Peyer's patch (tissue), 4 donors: ENCODE measurements around the gene NPAS4.
"Not testable (repeated sequence)": the region's sequence is repeated elsewhere in the genome, so short reads cannot be mapped to it uniquely, and the experiment has no call there.

ENCODE experiments used
- CTCF ChIP-seq, 6 experiments: fragments of 450-650 bp in 4 of 6; fragments of 200-600 bp in 2 of 6; sonication (generic) in 1 of 6; IDR thresholded peaks; one replicate each; pipeline ENCODE4 v1.5.1; 2017 to 2019; ENCODE audit warnings: antibody characterized with exemption in 6 of 6, mild to moderate bottlenecking in 3 of 6, moderate library complexity in 1 of 6
- POLR2A ChIP-seq, 2 donors: fragments of 450-650 bp; IDR thresholded peaks; one replicate each; pipeline ENCODE4 v1.5.1; 2017; ENCODE audit warnings: antibody characterized with exemption in 2 of 2, mild to moderate bottlenecking in 2 of 2, moderate library complexity in 2 of 2

- TF ChIP-seq CTCF, POLR2A (IDR thresholded peaks at IDR 0.05): not testable (repeated sequence)
Observed at GRCh38 chr11:66464116-66464515, 43.3 kb downstream of the NPAS4 start.
